Activated CD4-positive, CD25-positive, alpha-beta regulatory T cell (primary cell): Measurements from ENCODE around the gene EGLN2.
"Not testable (repeated sequence)": the region's sequence is repeated elsewhere in the genome, so short reads cannot be mapped to it uniquely, and the experiment has no call there.

Experiments
- DNase-seq, 4 experiments: peaks; one replicate each; lab custom pipeline; 2025; lab: John Stamatoyannopoulos, UW

The EGLN2 gene

DNA sequence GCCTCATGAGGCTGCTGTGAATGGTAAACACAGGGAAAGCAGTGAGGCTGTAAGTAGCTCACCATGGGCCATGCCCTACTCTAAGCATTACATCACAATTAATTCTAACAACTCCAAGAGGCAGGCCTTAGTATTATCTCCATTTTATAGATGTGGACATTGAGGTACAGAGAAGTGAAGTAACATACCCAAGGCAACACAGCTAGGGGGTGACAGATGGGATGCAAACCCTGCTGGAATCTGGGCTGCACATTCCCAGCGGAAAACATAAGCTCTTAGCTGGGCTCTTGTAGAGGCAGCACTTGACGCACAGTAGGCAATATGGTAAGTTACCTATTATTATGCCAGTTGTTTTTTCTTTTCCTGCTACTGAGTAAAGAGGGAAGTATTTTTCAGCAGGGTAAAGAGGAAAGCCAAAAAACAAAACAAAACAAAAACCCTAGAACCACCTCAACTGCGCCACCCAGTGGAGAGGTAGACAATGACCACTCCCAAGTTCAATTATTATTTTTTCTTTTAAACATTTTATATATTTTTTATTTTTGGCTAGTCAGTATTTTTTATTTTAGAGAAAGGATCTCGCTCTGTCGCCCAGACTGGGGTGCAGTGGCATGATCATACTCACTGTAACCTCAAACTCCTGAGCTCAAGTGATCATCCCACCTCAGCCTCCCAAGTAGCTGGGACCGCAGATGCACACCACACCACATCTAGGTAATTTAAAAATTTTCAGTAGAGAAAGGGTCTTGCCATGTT, 20.7 kb downstream of the EGLN2 start:
- peak in 3 of 4 experiments; percentile 24 to 42 (median 36) for DNase-seq

- no peak for DNase-seq
Measured at GRCh38 chr19:40822161-40822560, 23.2 kb downstream of the EGLN2 start.

- not testable (repeated sequence) for DNase-seq
Measured at GRCh38 chr19:40822704-40823553, 23.9 kb downstream of the EGLN2 start.

DNA sequence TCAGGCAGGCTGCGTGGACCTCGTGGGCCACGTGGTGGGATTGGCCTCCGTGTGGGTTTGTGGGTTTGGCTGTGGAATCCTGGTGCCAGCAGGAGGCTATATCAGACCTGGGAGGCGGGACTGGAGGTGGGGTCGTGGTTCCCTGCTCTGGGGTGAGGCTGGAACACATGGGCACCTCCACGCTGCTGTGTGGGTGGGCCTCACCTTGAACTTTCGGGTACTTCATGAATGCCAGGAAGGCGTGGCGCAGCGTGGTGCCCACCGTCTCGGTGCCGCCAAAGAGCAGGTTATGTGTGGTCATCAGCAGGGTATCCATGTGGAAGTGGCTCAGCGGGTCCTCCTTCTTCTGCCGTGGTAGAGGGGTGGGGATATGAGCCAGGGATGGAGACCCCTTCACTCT, 25.9 kb downstream of the EGLN2 start:
- DNase-seq = not testable (repeated sequence)

DNA sequence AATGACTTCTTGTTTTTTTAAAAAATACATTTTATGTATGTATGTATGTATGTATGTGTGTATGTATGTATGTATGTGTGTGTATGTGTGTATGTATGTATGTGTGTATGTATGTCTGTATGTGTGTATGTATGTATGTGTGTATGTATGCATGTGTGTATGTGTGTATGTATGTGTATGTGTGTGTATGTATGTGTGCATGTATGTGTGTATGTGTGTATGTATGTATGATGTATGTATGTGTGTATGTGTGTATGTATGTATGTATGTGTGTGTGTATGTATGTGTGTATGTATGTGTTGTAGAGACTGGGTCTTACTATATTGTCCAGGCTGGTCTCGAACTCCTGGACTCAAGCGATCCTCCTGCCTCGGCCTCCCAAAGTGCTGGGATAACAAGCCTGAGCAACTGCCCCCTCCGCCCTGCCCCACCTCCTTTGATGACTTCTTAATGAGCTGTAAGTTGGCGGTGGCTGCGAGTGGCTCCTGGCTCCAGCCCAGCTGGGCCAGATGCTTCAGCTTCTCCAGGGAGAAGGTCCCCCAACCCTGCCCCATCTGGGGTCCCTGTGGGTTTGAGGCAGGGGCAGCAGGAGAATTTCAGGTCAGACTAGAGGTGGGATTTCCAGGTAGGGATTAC, 26.6 kb downstream of the EGLN2 start:
- not testable (repeated sequence) for DNase-seq

DNA sequence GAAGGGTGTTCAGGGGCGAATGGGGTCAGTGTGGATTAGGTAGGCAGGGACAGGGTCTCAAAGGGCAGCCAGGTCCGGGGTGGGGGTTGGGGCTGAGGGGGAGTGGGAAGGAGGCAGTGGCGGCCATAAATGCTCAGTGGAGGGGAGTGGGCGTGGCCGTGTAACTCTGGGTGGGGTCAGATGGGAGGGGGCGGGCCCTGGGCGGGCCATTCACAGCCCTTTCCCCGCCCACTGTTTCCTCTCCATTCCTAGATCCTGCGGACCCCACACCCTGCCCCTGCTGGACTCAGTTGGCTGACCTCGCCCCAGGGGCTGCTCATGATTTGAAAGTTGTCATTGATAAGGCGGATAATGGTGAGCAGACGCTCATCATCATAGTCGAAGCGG, 27.3 kb downstream of the EGLN2 start:
- not testable (repeated sequence) for DNase-seq

- peak in 1 of 4 experiments; percentile 28 for DNase-seq
Measured at GRCh38 chr19:40826699-40827385, 27.9 kb downstream of the EGLN2 start.

- no peak for DNase-seq
Measured at GRCh38 chr19:40827386-40828247, 28.6 kb downstream of the EGLN2 start.

DNA sequence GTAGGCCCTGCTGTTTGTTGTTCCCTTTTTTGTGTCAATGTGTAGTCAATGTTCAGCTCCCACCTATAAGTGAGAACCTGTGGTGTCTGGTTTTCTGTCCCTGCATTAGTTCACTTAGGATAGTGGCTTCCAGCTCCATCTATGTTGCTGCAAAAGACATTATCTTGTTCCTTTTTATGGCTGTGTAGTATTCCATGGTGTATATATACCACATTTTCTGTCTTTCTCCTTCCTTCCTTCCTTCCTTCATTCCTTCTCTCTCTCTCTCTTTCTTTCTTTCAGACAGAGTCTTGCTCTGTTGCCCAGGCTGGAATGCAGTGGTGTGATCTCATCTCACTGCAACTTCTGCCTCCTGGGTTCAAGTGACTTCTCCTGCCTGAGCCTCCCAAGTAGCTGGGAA, 30.2 kb downstream of the EGLN2 start:
- no peak for DNase-seq

DNA sequence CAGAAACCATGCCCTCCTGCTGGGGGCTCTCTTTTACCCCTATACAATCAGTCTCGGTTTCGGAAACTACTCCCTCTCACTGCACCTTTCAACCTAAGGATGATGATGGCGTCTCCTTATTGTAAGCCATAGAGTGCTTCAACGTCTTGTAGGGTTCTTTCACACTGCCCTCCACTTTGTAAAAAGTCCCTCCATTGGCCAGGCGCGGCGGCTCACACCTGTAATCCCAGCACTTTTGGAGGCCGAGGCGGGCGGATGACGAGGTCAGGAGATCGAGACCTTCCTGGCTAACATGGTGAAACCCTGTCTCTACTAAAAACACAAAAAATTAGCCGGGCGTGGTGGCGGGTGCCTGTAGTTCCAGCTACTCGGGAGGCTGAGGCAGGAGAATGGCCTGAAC, 31.8 kb downstream of the EGLN2 start:
- DNase-seq = not testable (repeated sequence)

GRCh38 chr19:40831502-40832430, 32.8 kb downstream of the EGLN2 start:
- DNase-seq = no peak

DNA sequence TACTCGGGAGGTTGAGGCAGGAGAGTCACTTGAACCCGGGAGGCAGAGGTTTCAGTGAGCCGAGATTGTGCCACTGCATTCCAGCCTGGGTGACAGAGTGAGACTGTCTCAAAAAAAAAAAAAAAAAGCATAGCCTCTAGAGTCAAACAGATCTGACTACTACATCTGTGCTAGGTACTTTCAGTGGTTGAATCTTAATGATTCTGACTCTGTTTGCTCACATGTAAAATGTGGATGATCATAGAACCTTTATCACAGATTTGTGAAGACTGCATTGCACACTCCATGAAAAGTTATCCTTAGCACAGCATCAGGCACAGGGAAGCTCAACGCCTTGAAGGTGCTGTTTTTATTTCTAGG, 33.4 kb downstream of the EGLN2 start:
- not testable (repeated sequence) for DNase-seq

DNA sequence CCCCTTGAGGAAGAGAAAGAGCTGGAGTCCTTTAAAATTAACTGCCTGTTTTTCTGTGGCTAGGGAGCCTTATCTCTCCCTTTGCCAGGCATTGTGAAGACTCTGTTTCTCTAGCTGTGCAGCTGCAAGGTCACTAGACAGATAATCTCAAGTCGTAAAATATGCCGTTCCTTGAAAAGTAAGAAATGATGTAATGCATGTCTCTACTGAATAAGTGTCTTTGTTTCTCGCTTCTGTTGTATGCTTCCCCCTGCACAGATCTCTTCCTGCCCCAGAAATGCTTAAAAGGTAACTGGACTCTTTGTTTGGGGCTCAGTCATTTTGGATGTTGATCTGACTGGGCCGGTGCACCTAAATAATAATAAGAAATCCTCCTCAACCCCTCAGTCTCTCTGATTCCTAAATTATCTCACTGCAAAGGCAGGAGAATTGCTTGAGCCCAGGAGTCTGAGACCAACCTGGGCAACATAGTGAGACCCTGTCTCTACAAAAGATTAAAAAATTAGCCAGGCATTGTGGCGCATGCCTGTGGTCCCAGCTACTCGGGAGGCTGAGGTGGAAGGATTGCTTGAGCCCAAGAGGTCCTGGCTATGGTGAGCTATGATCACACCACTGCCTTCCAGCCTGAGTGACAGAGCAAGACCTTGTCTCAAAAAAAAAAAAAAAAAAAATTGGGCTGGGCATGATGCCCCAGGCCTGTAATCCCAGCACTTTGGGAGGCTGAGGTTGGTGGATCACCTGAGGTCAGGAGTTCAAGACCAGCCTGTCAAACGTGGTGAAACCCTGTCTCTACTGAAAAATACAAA, 34.9 kb downstream of the EGLN2 start:
- not testable (repeated sequence) for DNase-seq

DNA sequence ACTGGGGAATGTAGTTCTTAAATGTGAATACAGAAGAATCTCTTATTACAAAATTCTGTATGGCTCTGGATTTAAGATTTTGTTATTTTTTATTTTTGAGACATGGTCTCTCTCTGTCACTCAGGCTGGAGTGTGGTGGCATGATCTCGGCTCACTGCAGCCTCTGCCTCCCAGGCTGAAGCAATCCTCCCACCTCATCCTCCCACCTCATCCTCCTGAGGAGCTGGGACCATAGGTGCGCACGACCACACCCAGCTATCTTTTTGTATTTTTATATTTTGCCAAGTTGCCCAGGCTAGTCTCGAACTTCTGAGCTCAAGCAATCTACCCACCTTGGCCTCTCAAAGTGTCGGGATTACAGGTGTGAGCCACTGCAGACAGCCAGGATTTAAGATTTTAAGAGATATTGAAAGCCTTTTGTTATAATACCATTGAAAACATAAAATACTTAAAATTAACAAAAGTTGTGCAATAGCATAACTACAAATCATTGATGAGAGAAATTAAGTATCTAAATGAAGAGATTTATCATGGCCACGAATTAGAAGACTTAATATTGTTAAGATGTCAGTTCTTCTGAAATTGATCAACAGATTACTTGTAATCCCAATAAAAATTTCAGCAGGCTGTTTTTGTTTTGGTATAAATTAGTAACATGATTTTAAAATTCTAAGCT, 37.9 kb downstream of the EGLN2 start:
- no peak for DNase-seq

DNA sequence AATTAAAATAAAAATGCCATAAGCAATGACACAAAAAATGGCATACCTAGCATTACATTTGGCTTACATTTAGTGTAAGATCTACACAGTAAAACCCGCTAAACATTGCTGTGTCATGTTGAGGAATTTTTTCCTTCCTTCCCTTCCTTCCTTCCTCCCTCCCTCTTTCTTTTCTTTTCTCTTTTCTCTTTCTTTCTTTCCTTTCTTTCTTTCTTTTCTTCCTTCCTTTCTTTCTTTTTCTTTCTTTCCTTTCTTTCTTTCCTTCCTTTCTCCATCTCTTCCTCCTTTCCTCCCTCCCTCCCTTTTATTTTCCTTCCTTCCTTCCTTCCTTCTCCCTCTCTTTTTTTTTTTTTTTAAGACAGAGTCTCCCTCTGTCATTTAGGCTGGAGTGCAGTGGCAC, 39.5 kb downstream of the EGLN2 start:
- DNase-seq = not testable (repeated sequence)

DNA sequence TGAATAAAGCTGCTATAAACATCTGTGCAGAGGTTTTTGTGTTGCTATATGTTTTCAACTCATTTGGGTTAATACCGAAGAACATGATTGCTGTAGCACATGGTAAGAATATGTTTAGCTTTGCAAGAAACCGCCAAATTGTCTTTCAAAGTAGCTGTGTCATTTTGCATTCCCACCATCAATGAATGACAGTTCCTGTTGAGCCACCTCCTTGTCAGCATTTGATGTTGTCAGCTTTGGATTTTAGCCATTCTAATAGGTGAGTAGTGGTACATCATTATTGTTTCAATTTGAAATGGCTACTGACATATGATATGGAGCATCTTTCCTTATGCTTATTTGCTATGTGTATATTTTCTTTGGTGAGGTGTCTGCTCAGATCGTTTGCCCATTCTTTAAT, 43.0 kb downstream of the EGLN2 start:
- DNase-seq = not testable (repeated sequence)

- not testable (repeated sequence) for DNase-seq
Measured at GRCh38 chr19:40842997-40843652, 44.1 kb downstream of the EGLN2 start.

- peak in 3 of 4 experiments; percentile 29 to 54 (median 35) for DNase-seq
Measured at GRCh38 chr19:40843653-40844052, 44.7 kb downstream of the EGLN2 start.
